ENCODE results near the gene SDHB. TPM values are rescaled to one million over a fixed set of nuclear protein-coding genes. Genes with fewer than 3 reads are reported as not detected.

SDHB gene
- polyA plus RNA-seq, 1 donor (not counting 4 experiments of a cell fraction or from before 2014, with no cell fraction given) = 228 TPM

DNA sequence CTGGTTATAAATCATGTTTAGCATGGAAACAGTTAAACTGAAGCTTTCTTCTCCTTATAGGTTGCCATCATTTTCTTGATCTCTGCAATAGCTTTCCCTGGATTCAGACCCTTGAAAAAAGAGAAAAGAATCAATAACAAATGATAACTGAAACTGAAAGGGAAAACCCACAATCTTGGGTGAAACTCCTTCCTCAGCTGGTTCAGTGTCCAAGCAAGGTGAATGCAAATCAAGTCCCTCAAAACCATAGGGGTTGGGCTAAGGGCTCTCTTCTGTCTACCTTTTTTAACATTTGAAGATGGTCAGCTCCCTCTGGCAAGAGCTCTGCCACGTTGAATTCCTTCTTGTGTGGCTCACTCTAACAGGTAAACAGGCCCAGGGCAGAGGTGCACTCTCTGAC lies 35.0 kb downstream of the SDHB start:
- dilution Hi-C loops (cut with MboI; ENCODE audit: extremely low pct_ligation_motif_present, low sequenced_read_pairs) = no loop called here
- Histone ChIP-seq H3K36me3 (ENCODE audit: control insufficient read depth in 2 of 2, extremely low read depth in 1 of 2, insufficient read depth in 2 of 2, low read length in 2 of 2) (peaks cover 27 to 41% of the 10 kb centered on the region in 2 experiments), H2AFZ (ENCODE audit: control insufficient read depth, low read length) (no peak overlapping the region), H3K4me2 (ENCODE audit: control insufficient read depth, extremely low read depth, insufficient read depth, low read depth, low read length) (no peak overlapping the region), H4K20me1 (ENCODE audit: control insufficient read depth, extremely low read depth, insufficient read depth, low read length) (no peaks in the 10 kb centered on the region), H3K79me2 (ENCODE audit: control insufficient read depth, insufficient read depth, low read length) (no peaks in the 10 kb centered on the region), H3K4me1 (ENCODE audit: control insufficient read depth, extremely low read depth, insufficient read depth, low read length) (peaks cover 7% of the 10 kb centered on the region), H3K9me3 (ENCODE audit: control insufficient read depth, low read depth, low read length) (no peaks in the 10 kb centered on the region), H3K9ac (ENCODE audit: control insufficient read depth, extremely low read depth, insufficient read depth, low read length) (no peak overlapping the region), H3K4me3 (ENCODE audit: control insufficient read depth in 2 of 3, extremely low read depth in 1 of 3, insufficient read depth in 2 of 3, low read depth in 1 of 3, low read length in 3 of 3) (no peak overlapping the region), H3K27me3 (ENCODE audit: control insufficient read depth, extremely low read depth, insufficient read depth, low read length) (no peaks in the 10 kb centered on the region), H3K27ac (ENCODE audit: control insufficient read depth, insufficient read depth, low read length) (no peak overlapping the region), H3K9me1 (ENCODE audit: control insufficient read depth, extremely low read depth, insufficient read depth, low read length) (no peaks in the 10 kb centered on the region)
- DNase-seq (ENCODE audit: low read depth, low spot score) (no peak), FAIRE-seq (no peak)
- TF ChIP-seq EZH2 (IDR thresholded peaks at IDR 0.05; ENCODE audit: low read length) = no peak
- TF ChIP-seq, protein P1, sequence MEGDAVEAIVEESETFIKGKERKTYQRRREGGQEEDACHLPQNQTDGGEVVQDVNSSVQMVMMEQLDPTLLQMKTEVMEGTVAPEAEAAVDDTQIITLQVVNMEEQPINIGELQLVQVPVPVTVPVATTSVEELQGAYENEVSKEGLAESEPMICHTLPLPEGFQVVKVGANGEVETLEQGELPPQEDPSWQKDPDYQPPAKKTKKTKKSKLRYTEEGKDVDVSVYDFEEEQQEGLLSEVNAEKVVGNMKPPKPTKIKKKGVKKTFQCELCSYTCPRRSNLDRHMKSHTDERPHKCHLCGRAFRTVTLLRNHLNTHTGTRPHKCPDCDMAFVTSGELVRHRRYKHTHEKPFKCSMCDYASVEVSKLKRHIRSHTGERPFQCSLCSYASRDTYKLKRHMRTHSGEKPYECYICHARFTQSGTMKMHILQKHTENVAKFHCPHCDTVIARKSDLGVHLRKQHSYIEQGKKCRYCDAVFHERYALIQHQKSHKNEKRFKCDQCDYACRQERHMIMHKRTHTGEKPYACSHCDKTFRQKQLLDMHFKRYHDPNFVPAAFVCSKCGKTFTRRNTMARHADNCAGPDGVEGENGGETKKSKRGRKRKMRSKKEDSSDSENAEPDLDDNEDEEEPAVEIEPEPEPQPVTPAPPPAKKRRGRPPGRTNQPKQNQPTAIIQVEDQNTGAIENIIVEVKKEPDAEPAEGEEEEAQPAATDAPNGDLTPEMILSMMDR (optimal IDR thresholded peaks at IDR 0.05 in 1 of 3, IDR thresholded peaks at IDR 0.05 in 1 of 3, conservative IDR thresholded peaks at IDR 0.05 in 1 of 3; ENCODE audit: extremely low read depth in 1 of 3, insufficient read depth in 2 of 3, low read length in 3 of 3) = no peak

DNA sequence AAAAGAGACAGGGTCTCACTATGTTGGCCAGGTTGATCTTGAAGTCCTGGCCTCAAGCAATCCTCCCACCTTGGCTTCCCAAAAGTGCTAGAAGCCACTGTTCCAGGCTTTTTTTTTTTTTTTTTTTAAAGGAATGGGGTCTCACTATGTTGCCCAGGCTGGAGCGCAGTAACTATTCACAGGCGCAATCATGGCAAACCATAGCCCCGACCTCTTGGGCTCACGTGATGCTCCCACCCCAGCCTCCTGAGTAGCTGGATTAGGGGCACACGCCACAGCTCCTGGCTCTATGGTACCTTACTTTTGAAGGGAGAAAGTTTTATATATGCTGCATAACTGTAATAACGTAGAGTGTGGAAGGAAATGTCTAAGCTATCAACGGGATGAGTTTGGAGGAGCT lies 36.4 kb downstream of the SDHB start:
- TF ChIP-seq, protein P1 (optimal IDR thresholded peaks at IDR 0.05 in 1 of 3, IDR thresholded peaks at IDR 0.05 in 1 of 3, conservative IDR thresholded peaks at IDR 0.05 in 1 of 3; ENCODE audit: extremely low read depth in 1 of 3, insufficient read depth in 2 of 3, low read length in 3 of 3) = no peak
- H3K4me3 ChIP-seq (ENCODE audit: control insufficient read depth in 2 of 3, extremely low read depth in 1 of 3, insufficient read depth in 2 of 3, low read depth in 1 of 3, low read length in 3 of 3) = no peak overlapping the region
- peaks cover 2% of the 10 kb centered on the region for H3K9me1 ChIP-seq (ENCODE audit: control insufficient read depth, extremely low read depth, insufficient read depth, low read length)
- no peak overlapping the region for H2AFZ ChIP-seq (ENCODE audit: control insufficient read depth, low read length)
- H4K20me1 ChIP-seq (ENCODE audit: control insufficient read depth, extremely low read depth, insufficient read depth, low read length) = no peaks in the 10 kb centered on the region
- H3K27ac ChIP-seq (ENCODE audit: control insufficient read depth, insufficient read depth, low read length) = no peak overlapping the region
- no peaks in the 10 kb centered on the region for H3K27me3 ChIP-seq (ENCODE audit: control insufficient read depth, extremely low read depth, insufficient read depth, low read length)
- no peaks in the 10 kb centered on the region for H3K79me2 ChIP-seq (ENCODE audit: control insufficient read depth, insufficient read depth, low read length)
- no peaks in the 10 kb centered on the region for H3K9me3 ChIP-seq (ENCODE audit: control insufficient read depth, low read depth, low read length)
- FAIRE-seq (no peak), DNase-seq (ENCODE audit: low read depth, low spot score) (no peak)
- dilution Hi-C loops (cut with MboI; ENCODE audit: extremely low pct_ligation_motif_present, low sequenced_read_pairs) = no loop called here
- no peak overlapping the region for H3K9ac ChIP-seq (ENCODE audit: control insufficient read depth, extremely low read depth, insufficient read depth, low read length)
- peaks cover 17% of the 10 kb centered on the region for H3K4me1 ChIP-seq (ENCODE audit: control insufficient read depth, extremely low read depth, insufficient read depth, low read length)
- H3K36me3 ChIP-seq (ENCODE audit: control insufficient read depth in 2 of 2, extremely low read depth in 1 of 2, insufficient read depth in 2 of 2, low read length in 2 of 2) = peaks cover 19 to 28% of the 10 kb centered on the region in 2 experiments
- no peak overlapping the region for H3K4me2 ChIP-seq (ENCODE audit: control insufficient read depth, extremely low read depth, insufficient read depth, low read depth, low read length)

Measured in keratinocyte (primary cell).